HL-60 (cell line): ENCODE results near the gene L3MBTL1.

Source experiments
- DNase-seq, 2 experiments: peaks; one replicate each; pipeline ENCODE4 v3.0.0-alpha.2; 2010 to 2020; ENCODE audit warnings: low read depth in 1 of 2, low spot score in 1 of 2
- H3K27ac ChIP-seq: fragments of 250-450 bp; sonication (Bioruptor Pico); replicated peaks from 2 replicates; pipeline ENCODE4 v1.5.1; 2020; ENCODE audit warnings: mild to moderate bottlenecking, moderate library complexity
- H3K27me3 ChIP-seq: fragments of 250-450 bp; sonication (Bioruptor Pico); 2 replicates; pipeline ENCODE4 v1.5.1; 2021; ENCODE audit warnings: mild to moderate bottlenecking, moderate library complexity; ENCODE audit not compliant: insufficient read depth, poor library complexity, severe bottlenecking
- H3K4me3 ChIP-seq: replicated peaks from 2 replicates; pipeline ENCODE4 v1.5.1; 2011; ENCODE audit warnings: mild to moderate bottlenecking, control low read depth, low read length; ENCODE audit not compliant: insufficient read depth
- GABPA ChIP-seq: IDR thresholded peaks from 2 replicates; pipeline ENCODE4 v1.6.1; 2012; ENCODE audit warnings: low read depth
- POLR2AphosphoS5 ChIP-seq: IDR thresholded peaks from 2 replicates; pipeline ENCODE4 v1.6.1; 2012; ENCODE audit warnings: low read depth
- SPI1 ChIP-seq: IDR thresholded peaks from 2 replicates; pipeline ENCODE4 v1.6.1; 2012; ENCODE audit warnings: low read depth, mild to moderate bottlenecking, borderline replicate concordance
- TF ChIP-seq, protein P1 (sequence below): IDR thresholded peaks from 2 replicates; pipeline ENCODE4 v1.6.1; 2012; ENCODE audit warnings: low read depth; ENCODE audit not compliant: insufficient replicate concordance
- TF ChIP-seq, protein P2 (sequence below): IDR thresholded peaks from one replicate; pipeline ENCODE4 v1.5.1; 2011; ENCODE audit warnings: low read length, control low read depth, inconsistent platforms; ENCODE audit not compliant: insufficient read depth

Gene L3MBTL1

DNA sequence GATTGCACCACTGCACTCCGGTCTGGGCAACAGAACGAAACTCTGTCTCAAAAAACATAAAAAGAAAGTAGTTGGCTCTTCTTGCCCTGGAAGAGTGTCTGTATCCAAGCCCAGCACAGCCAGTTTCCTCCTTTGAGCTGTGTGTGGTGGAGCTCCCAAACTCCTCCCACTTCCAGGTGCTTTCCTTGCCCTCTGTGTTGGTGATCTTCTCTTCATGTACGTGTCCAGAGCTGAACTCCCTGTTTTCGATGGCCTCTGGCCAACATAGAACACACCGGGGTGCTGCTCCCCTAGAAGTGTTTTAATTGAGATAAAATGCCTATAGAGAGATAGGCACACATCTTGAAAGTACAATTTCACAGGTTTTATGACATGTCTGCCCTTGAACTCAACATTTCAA lies 34.7 kb downstream of the L3MBTL1 start:
- TF ChIP-seq POLR2AphosphoS5, result no peak
- no peak for TF ChIP-seq GABPA
- TF ChIP-seq, protein P1, sequence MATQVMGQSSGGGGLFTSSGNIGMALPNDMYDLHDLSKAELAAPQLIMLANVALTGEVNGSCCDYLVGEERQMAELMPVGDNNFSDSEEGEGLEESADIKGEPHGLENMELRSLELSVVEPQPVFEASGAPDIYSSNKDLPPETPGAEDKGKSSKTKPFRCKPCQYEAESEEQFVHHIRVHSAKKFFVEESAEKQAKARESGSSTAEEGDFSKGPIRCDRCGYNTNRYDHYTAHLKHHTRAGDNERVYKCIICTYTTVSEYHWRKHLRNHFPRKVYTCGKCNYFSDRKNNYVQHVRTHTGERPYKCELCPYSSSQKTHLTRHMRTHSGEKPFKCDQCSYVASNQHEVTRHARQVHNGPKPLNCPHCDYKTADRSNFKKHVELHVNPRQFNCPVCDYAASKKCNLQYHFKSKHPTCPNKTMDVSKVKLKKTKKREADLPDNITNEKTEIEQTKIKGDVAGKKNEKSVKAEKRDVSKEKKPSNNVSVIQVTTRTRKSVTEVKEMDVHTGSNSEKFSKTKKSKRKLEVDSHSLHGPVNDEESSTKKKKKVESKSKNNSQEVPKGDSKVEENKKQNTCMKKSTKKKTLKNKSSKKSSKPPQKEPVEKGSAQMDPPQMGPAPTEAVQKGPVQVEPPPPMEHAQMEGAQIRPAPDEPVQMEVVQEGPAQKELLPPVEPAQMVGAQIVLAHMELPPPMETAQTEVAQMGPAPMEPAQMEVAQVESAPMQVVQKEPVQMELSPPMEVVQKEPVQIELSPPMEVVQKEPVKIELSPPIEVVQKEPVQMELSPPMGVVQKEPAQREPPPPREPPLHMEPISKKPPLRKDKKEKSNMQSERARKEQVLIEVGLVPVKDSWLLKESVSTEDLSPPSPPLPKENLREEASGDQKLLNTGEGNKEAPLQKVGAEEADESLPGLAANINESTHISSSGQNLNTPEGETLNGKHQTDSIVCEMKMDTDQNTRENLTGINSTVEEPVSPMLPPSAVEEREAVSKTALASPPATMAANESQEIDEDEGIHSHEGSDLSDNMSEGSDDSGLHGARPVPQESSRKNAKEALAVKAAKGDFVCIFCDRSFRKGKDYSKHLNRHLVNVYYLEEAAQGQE, result no peak
- no peak for TF ChIP-seq SPI1
- TF ChIP-seq, protein P2, sequence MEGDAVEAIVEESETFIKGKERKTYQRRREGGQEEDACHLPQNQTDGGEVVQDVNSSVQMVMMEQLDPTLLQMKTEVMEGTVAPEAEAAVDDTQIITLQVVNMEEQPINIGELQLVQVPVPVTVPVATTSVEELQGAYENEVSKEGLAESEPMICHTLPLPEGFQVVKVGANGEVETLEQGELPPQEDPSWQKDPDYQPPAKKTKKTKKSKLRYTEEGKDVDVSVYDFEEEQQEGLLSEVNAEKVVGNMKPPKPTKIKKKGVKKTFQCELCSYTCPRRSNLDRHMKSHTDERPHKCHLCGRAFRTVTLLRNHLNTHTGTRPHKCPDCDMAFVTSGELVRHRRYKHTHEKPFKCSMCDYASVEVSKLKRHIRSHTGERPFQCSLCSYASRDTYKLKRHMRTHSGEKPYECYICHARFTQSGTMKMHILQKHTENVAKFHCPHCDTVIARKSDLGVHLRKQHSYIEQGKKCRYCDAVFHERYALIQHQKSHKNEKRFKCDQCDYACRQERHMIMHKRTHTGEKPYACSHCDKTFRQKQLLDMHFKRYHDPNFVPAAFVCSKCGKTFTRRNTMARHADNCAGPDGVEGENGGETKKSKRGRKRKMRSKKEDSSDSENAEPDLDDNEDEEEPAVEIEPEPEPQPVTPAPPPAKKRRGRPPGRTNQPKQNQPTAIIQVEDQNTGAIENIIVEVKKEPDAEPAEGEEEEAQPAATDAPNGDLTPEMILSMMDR, result no peak
- DNase-seq, result no peak

DNA sequence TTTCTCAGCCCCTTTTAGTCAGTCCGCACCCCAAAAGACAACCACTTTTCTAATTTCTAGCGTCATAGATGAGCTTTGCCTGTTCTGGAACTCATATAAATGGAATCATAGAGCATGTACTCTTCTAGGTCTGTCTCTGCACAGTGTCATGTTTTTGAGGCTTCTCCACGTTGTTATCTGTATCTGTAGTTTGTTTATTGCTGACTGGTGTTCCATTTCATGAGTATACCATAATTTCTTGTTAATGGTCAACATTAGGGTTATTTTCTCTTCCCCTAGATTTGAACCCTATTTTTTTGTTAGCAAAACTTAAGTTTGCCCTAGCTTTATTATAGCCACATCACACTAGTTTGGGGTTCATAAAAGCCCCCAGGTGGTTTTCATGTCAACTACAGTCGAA lies 35.2 kb downstream of the L3MBTL1 start:
- no peaks in the 10 kb centered on the region for H3K27me3 ChIP-seq
- H3K4me3 ChIP-seq, result no peak overlapping the region
- no peak for DNase-seq
- TF ChIP-seq, protein P1, result no peak
- TF ChIP-seq POLR2AphosphoS5, result no peak
- TF ChIP-seq SPI1, result no peak
- TF ChIP-seq GABPA, result no peak
- TF ChIP-seq, protein P2, result no peak
- no peak overlapping the region for H3K27ac ChIP-seq

More for the DNA sequence above, 34.7 kb downstream of the L3MBTL1 start:
- no peak overlapping the region for H3K4me3 ChIP-seq
- H3K27me3 ChIP-seq, result no peaks in the 10 kb centered on the region
- no peak overlapping the region for H3K27ac ChIP-seq

DNA sequence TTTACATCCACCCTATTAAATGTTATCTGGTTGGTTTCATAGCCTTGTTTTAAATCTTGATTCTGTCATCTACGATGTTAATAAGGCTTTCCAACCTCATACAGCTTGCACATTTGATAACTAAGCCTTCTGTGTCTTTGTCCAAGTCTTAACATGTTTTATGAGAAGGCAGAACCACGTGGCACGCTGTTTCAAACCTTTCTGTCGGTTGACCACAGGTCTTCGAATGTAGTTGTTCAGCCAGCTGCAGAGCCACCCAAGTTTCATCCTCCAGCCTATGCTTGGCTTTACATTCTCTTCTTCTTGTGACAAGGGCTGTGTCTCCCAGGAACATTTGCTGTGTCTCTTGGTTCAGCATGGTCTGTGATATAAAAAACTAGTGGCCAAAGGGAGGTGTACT lies 35.6 kb downstream of the L3MBTL1 start:
- no peaks in the 10 kb centered on the region for H3K27me3 ChIP-seq
- no peak overlapping the region for H3K4me3 ChIP-seq
- TF ChIP-seq SPI1 (no peak), GABPA (no peak), POLR2AphosphoS5 (no peak)
- TF ChIP-seq, protein P1, result no peak
- TF ChIP-seq, protein P2, result no peak
- no peak for DNase-seq
- H3K27ac ChIP-seq, result no peak overlapping the region
